HepG2 (cell line): ENCODE data around the gene CACNA2D1. TPM values are rescaled to one million over a fixed set of nuclear protein-coding genes. Genes with fewer than 3 reads are reported as not detected.

Source experiments
- ATAC-seq: fragments of 200-7000 bp; cut with Tn5 transposase; 3 replicates; pipeline ENCODE4 v1.9.1; 2020; ENCODE audit warnings: mild to moderate bottlenecking, moderate library complexity
- BruUV-seq: library from RNA; stranded (reverse); fragments of 400-500 nt; replicated peaks from 2 replicates; lab custom pipeline; 2021; lab: Mats Ljungman, UMichigan
- CTCF ChIA-PET: fragments of 300-600 bp; formaldehyde crosslinking; extraction: SDS; loops from one replicate; lab custom pipeline; 2021; ENCODE audit warnings: low total read pairs, inconsistent platforms, low intra/inter-chr PET ratio; lab: Yijun Ruan, JAX
- POLR2A ChIA-PET: fragments of 350-600 bp; sonication (Branson Sonifier 250); formaldehyde crosslinking; loops from one replicate; lab custom pipeline; 2020; ENCODE audit warnings: antibody characterized with exemption, inconsistent platforms; lab: Yijun Ruan, JAX
- DNase-seq: peaks from one replicate; pipeline ENCODE4 v3.0.0-alpha.2; 2015; ENCODE audit warnings: low spot score
- FAIRE-seq: peaks from 3 replicates; lab custom pipeline; 2011; peaks lifted over from hg19 to GRCh38; lab: Jason Lieb, UNC
- H2AFZ ChIP-seq: one replicate; pipeline ENCODE4 v1.6.1; 2011; ENCODE audit warnings: low read length, inconsistent platforms
- H3K27ac ChIP-seq: fragments of 300-600 bp; 3 replicates; pipeline ENCODE4 v1.8.0; 2011; ENCODE audit warnings: mixed run types, mild to moderate bottlenecking, mixed read lengths, low read length, inconsistent platforms; ENCODE audit not compliant: insufficient read depth; ENCODE audit errors: extremely low read length
- H3K27me3 ChIP-seq, 2 experiments: fragments of 200-600 bp in 1 of 2; 2 replicates in 1 of 2; 3 replicates in 1 of 2; pipeline versions ENCODE4 v1.6.0 to v1.8.0; 2011; ENCODE audit warnings: low read length in 2 of 2, mild to moderate bottlenecking in 2 of 2, moderate library complexity in 2 of 2, inconsistent platforms in 1 of 2; ENCODE audit not compliant: insufficient read depth in 2 of 2, control insufficient read depth in 1 of 2
- H3K36me3 ChIP-seq, 2 experiments: fragments of 200-600 bp in 1 of 2; replicated peaks in 1 of 2; 2 replicates in 1 of 2; 3 replicates in 1 of 2; pipeline versions ENCODE4 v1.5.1 to v1.8.0; 2011; ENCODE audit warnings: low read length in 2 of 2, inconsistent platforms in 1 of 2; ENCODE audit not compliant: insufficient read depth in 2 of 2, control insufficient read depth in 1 of 2
- H3K4me1 ChIP-seq: 2 replicates; pipeline ENCODE4 v1.5.1; 2012; ENCODE audit warnings: low read length, inconsistent platforms; ENCODE audit not compliant: insufficient read depth
- H3K4me2 ChIP-seq: 2 replicates; pipeline ENCODE4 v1.6.0; 2011; ENCODE audit warnings: low read depth, low read length, inconsistent platforms
- H3K4me3 ChIP-seq, 3 experiments: fragments of 200-600 bp in 1 of 3; sonication (generic), shearing (Covaris generic) in 1 of 3; replicated peaks in 1 of 3; 2 replicates each; pipeline ENCODE4 v1.5.1; 2011 to 2016; ENCODE audit warnings: low read length in 3 of 3, inconsistent platforms in 2 of 3, low read depth in 2 of 3, mild to moderate bottlenecking in 2 of 3, control low read depth in 1 of 3, mixed read lengths in 1 of 3; ENCODE audit not compliant: insufficient read depth in 1 of 3
- H3K79me2 ChIP-seq: one replicate; pipeline ENCODE4 v1.6.1; 2011; ENCODE audit warnings: low read length, inconsistent platforms; ENCODE audit not compliant: insufficient read depth
- H3K9ac ChIP-seq: 2 replicates; pipeline ENCODE4 v1.6.0; 2011; ENCODE audit warnings: mild to moderate bottlenecking, low read depth, low read length, inconsistent platforms; ENCODE audit not compliant: insufficient read depth
- H3K9me3 ChIP-seq: 2 replicates; pipeline ENCODE4 v1.5.1; 2012; ENCODE audit warnings: mild to moderate bottlenecking, low read length
- H4K20me1 ChIP-seq: 2 replicates; pipeline ENCODE4 v1.6.0; 2011; ENCODE audit warnings: inconsistent platforms, mild to moderate bottlenecking, low read length, moderate library complexity; ENCODE audit not compliant: insufficient read depth
- ARNT ChIP-seq: fragments of 450-650 bp; IDR thresholded peaks from 2 replicates; pipeline ENCODE4 v1.6.1; 2017
- BCL6 ChIP-seq: IDR thresholded peaks from 2 replicates; pipeline ENCODE4 v1.6.1; 2016; ENCODE audit warnings: missing genetic modification reagents, missing compliant biosample characterization
- ELF1 ChIP-seq: sonication (generic); formaldehyde crosslinking; IDR thresholded peaks from 2 replicates; pipeline ENCODE4 v1.4.0; 2020; ENCODE audit warnings: missing genetic modification reagents
- HOMEZ ChIP-seq: IDR thresholded peaks from 2 replicates; pipeline ENCODE4 v1.6.1; 2016; ENCODE audit warnings: low read depth
- IRF2 ChIP-seq: IDR thresholded peaks from 2 replicates; pipeline ENCODE4 v1.6.1; 2018; ENCODE audit warnings: missing genetic modification reagents, missing compliant biosample characterization
- POGZ ChIP-seq: sonication (generic); formaldehyde crosslinking; IDR thresholded peaks from 2 replicates; pipeline ENCODE4 v1.4.0; 2020; ENCODE audit warnings: mild to moderate bottlenecking, missing genetic modification reagents
- RAD51 ChIP-seq: fragments of 450-650 bp; IDR thresholded peaks from 2 replicates; pipeline ENCODE4 v1.6.1; 2016; ENCODE audit warnings: borderline replicate concordance
- RBAK ChIP-seq: sonication (generic); formaldehyde crosslinking; IDR thresholded peaks from 2 replicates; pipeline ENCODE4 v1.5.1; 2020; ENCODE audit warnings: mild to moderate bottlenecking, missing genetic modification reagents
- SMC3 ChIP-seq: IDR thresholded peaks from 2 replicates; pipeline ENCODE4 v1.6.1; 2011; ENCODE audit warnings: low read length, improper control_type of control experiment
- TERF1 ChIP-seq: sonication (generic); formaldehyde crosslinking; IDR thresholded peaks from 2 replicates; pipeline ENCODE4 v1.8.0; 2022; ENCODE audit warnings: mild to moderate bottlenecking, missing genetic modification reagents, moderate library complexity
- WGBS: methylation state at CpG from one replicate; pipeline ENCODE4 v1.1.6; 2017; ENCODE audit warnings: low lambda C conversion rate; 5-methylcytosine and 5-hydroxymethylcytosine counted together
- in situ Hi-C: cut with HindIII; loops from 2 replicates; pipeline ENCODE4 v1.10.0; 2017; ENCODE audit warnings: low pct_unique_long_range_greater_than_20kb; ENCODE audit not compliant: extremely low pct_ligation_motif_present
- intact Hi-C: fragments of 100-400 bp; cut with micrococcal nuclease; formaldehyde crosslinking; loops from one replicate; pipeline ENCODE4 v1.10.0; 2022; ENCODE audit not compliant: unreplicated experiment
- polyA plus RNA-seq, 8 experiments: library from polyadenylated mRNA; depleted of rRNA in 3 of 8; stranded (reverse) in 7 of 8; unstranded in 1 of 8; fragments of >200 nt; fragmentation: Illumina TruSeq in 4 of 8; extraction: Trizol in 4 of 8; gene quantifications; 2 replicates each; pipeline versions ENCODE4 v1.2.1 to v1.2.3, GENCODE V29; 2011 to 2016; ENCODE audit warnings: low read depth in 4 of 8, missing spikeins in 1 of 8, mixed read lengths in 1 of 8; ENCODE audit not compliant: insufficient read depth in 1 of 8
- total RNA-seq, 5 experiments: library from RNA; depleted of rRNA; stranded (reverse); fragments of >200 nt; fragmentation: Illumina TruSeq; extraction: Trizol; gene quantifications; 2 replicates each; pipeline ENCODE4 v1.2.3, GENCODE V29; 2016; ENCODE audit warnings: low read depth in 1 of 5
- TF ChIP-seq, protein P1 (sequence below): sonication (generic); formaldehyde crosslinking; IDR thresholded peaks from 2 replicates; pipeline ENCODE4 v1.8.1; 2023; ENCODE audit warnings: mild to moderate bottlenecking, missing genetic modification reagents
- TF ChIP-seq, protein P2 (sequence below): sonication (generic); formaldehyde crosslinking; IDR thresholded peaks from 2 replicates; pipeline ENCODE4 v1.4.0; 2020; ENCODE audit warnings: missing genetic modification reagents

CACNA2D1 gene
- total and polyA plus RNA-seq, 2 of the 13 experiments (the other 11 are each of a cell fraction or from before 2014, with no cell fraction given) = not detected

GRCh38 chr7:82445271-82445670, 1.7 kb upstream of the CACNA2D1 start:
- Histone ChIP-seq H3K79me2 (no peaks in the 10 kb centered on the region), H3K9me3 (no peaks in the 10 kb centered on the region), H2AFZ (no peak overlapping the region), H3K4me2 (no peak overlapping the region), H3K27me3 (peaks cover 0 to 16% of the 10 kb centered on the region in 2 experiments; a peak in 3 of 5 replicates), H4K20me1 (no peaks in the 10 kb centered on the region), H3K27ac (no peak overlapping the region), H3K36me3 (no peaks in the 10 kb centered on the region), H3K9ac (no peak overlapping the region), H3K4me3 (no peak overlapping the region), H3K4me1 (peaks cover 5% of the 10 kb centered on the region; the same call in 1 of the 2 replicates)
- ChIA-PET CTCF (no interaction called here), POLR2A (no interaction called here)
- intact Hi-C loops = no loop called here
- FAIRE-seq = no peak
- ATAC-seq = no peak
- DNase-seq = no peak
- no peak for TF ChIP-seq ARNT
- BruUV-seq = no TSS peak
- 46% methylated on average over 3 of the region's 3 CpGs for WGBS
- in situ Hi-C loops = no loop called here

- ATAC-seq = peak; percentile 65
- Histone ChIP-seq H3K9ac (no peak overlapping the region), H3K4me1 (peaks cover 5% of the 10 kb centered on the region; the same call in 1 of the 2 replicates), H3K79me2 (no peaks in the 10 kb centered on the region), H3K36me3 (no peaks in the 10 kb centered on the region), H4K20me1 (no peaks in the 10 kb centered on the region), H3K9me3 (no peaks in the 10 kb centered on the region), H2AFZ (no peak overlapping the region), H3K4me2 (peak overlapping the region; percentile 57), H3K27me3 (peaks cover 0 to 16% of the 10 kb centered on the region in 2 experiments; a peak in 3 of 5 replicates), H3K4me3 (peak overlapping the region in 2 of 3 experiments; percentile 39 to 52; a peak in 3 of 6 replicates), H3K27ac (no peak overlapping the region)
- POLR2A ChIA-PET = no interaction called here
- intact Hi-C loops = no loop called here
- BruUV-seq = no TSS peak
- no peak for FAIRE-seq
- CTCF ChIA-PET = no interaction called here
- WGBS = 34% methylated on average over 9 of the region's 22 CpGs
- DNase-seq = no peak
- in situ Hi-C loops = no loop called here
- TF ChIP-seq, protein P1, sequence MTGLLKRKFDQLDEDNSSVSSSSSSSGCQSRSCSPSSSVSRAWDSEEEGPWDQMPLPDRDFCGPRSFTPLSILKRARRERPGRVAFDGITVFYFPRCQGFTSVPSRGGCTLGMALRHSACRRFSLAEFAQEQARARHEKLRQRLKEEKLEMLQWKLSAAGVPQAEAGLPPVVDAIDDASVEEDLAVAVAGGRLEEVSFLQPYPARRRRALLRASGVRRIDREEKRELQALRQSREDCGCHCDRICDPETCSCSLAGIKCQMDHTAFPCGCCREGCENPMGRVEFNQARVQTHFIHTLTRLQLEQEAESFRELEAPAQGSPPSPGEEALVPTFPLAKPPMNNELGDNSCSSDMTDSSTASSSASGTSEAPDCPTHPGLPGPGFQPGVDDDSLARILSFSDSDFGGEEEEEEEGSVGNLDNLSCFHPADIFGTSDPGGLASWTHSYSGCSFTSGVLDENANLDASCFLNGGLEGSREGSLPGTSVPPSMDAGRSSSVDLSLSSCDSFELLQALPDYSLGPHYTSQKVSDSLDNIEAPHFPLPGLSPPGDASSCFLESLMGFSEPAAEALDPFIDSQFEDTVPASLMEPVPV = no peak
- no peak for TF ChIP-seq RAD51
- TF ChIP-seq TERF1 (CRISPR knock-in tag) = no peak
- TF ChIP-seq, protein P2, sequence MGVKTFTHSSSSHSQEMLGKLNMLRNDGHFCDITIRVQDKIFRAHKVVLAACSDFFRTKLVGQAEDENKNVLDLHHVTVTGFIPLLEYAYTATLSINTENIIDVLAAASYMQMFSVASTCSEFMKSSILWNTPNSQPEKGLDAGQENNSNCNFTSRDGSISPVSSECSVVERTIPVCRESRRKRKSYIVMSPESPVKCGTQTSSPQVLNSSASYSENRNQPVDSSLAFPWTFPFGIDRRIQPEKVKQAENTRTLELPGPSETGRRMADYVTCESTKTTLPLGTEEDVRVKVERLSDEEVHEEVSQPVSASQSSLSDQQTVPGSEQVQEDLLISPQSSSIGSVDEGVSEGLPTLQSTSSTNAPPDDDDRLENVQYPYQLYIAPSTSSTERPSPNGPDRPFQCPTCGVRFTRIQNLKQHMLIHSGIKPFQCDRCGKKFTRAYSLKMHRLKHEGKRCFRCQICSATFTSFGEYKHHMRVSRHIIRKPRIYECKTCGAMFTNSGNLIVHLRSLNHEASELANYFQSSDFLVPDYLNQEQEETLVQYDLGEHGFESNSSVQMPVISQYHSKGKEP (CRISPR knock-in tag) = no peak
- TF ChIP-seq BCL6 (CRISPR knock-in tag) = no peak
- no peak for TF ChIP-seq POGZ
- TF ChIP-seq HOMEZ (CRISPR knock-in tag) = no peak
- TF ChIP-seq RBAK = no peak
- no peak for TF ChIP-seq IRF2 (CRISPR knock-in tag)
- no peak for TF ChIP-seq ELF1 (CRISPR knock-in tag)
- TF ChIP-seq SMC3 = no peak
Observed at GRCh38 chr7:82444220-82444909, 788 bp upstream of the CACNA2D1 start.
